NCI-H2227 (cell line): ENCODE results near the gene FAM216B.
"Not testable (repeated sequence)": the region's sequence is repeated elsewhere in the genome, so short reads cannot be mapped to it uniquely, and the experiment has no call there.

Experiments used
- DNase-seq: peaks from one replicate; lab custom pipeline; 2025; ENCODE audit not compliant: unreplicated experiment; lab: John Stamatoyannopoulos, UW

The FAM216B gene

DNA sequence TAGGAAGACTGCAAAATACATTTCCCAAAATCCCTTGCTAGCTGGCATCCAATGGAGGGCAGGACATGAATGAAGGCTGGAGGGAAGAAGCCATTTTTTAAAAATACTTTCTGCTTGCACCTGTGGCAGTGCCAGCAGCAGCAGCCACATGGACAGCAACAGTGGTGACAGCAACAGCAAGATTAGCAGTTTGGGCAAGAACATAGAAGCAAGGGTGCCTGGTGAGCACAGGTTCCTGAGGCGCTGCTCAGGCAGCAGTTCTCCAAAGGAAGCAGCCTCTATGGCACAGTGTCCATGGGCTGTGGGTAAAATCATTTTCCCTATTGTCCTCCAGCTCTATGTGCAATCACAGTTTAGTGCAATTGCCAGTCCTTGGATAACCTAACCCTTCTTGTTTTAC, 1.3 kb upstream of the FAM216B start:
- no peak for DNase-seq

DNA sequence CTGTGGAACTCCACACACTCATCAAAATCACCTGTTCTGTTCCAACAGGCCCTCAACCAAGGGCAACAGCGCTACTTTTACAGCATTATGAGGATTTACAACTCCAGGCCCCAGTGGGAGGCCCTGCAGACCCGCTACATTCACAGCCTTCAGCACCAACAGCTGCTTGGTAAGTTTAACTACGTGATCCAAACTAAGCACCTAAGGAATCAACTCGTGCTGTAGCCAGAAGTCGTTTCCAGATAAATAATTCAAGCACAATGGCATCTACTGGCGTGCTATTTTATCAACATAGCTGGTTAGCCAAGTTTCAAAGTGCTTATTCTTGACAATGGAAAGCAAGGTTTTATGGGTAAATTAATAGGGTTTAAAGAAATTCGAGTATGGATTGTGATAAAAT, 5.3 kb downstream of the FAM216B start:
- no peak for DNase-seq

GRCh38 chr13:42788601-42789000, 7.2 kb downstream of the FAM216B start:
- no peak for DNase-seq

DNA sequence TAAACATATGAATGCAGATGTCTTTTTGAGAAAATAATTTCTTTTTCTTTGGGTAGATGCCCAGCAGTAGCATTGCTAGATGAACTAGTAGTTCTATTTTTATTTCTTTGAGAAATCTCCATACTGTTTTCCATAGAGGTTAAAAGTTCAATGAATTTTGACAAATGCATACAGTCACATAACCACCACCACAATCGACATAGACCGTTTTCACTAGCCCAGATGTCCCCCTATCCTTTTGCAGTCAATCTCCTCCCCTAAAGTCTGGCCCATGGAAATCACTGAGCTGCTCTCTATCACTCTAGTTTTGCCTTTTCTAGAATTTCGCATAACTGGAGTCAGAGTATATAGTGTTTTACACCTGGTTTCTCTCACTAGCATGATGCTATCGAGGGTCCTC, 10.8 kb downstream of the FAM216B start:
- no peak for DNase-seq

DNA sequence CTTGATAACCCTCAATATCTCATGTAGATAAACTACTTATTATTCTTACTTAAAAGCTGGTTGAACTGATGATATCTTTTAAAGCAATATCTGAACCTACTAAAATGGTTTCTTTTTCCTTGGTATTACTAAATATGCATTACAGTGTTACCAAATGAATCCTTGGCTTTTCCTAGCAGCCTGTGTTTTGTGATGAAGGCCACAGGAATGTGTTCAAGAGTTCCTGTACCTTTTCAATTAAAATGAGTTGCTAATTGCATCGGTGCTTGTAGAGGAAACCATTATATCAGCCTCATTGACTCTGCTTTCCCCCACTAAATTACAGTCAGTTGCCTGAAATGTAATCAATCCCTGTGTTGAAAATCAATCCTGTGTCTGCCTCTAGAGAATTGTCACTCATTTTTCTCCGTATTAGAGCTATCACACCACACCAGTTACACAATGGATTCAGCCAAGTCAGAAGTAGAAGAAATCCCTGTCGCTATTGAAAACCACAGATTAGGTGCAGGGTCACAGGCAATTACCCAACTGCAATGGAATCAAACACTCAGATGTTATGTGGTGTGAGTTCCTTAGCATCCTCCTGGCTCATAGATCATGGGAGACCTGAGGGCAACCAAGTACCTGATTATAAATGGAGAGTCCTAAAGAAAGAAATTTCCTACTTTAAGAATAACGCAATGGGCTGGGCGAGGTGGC, 13.3 kb downstream of the FAM216B start:
- DNase-seq: no peak

GRCh38 chr13:42795666-42796065, 14.3 kb downstream of the FAM216B start:
- DNase-seq: no peak

- DNase-seq: no peak
Observed at GRCh38 chr13:42796747-42797356, 15.5 kb downstream of the FAM216B start.

GRCh38 chr13:42798118-42798517, 16.7 kb downstream of the FAM216B start:
- no peak for DNase-seq

- DNase-seq: no peak
Observed at GRCh38 chr13:42800109-42800643, 18.8 kb downstream of the FAM216B start.

DNA sequence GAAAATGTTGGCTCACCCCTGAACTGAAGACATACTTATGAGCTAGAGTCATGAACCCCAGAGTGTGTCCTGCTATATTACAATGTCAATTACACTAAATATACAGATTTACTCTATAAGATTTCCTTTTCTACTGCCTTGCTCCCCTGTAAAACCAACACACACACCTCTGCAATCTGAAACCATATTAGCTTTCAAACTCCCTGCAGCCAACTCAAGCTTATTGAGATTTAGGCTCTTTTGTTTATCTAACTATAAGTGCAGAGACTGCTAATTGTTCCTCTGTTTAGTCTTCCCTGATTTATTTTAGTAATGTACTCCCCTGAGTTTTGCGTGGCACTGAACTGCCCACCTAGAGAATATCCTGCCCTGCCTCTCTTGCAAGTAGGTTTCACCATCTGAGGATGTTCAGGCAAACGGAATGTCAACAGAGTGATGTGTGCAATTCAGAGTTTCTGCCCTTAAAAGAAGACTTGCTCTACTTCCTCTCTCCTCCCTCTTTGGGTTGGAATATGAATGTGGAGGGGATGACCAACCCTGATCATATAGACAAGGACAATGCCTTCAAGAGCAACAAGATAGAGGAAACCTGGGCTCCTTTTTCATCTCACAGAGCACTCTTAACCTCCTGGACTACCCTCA, 22.3 kb downstream of the FAM216B start:
- DNase-seq: no peak

- DNase-seq: no peak
Observed at GRCh38 chr13:42804244-42804874, 23.0 kb downstream of the FAM216B start.

DNA sequence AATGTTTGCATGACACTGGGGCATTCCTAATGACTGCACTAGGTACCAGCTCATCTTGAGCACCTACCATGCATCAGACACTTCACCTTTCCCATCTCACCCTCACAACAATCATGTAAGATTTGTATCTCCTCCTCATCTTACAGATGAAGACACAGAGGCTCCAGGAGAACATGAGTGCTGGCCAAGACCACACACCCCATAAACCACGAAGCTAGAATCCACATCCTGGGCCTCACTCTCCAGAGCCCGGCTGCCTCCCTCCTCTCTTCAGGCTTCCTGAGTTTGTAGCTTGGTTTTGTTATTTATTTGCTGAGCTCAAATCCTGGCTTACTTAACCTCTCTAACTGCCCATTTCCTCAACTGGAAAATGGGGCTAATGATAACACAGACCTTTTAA, 25.9 kb downstream of the FAM216B start:
- DNase-seq: no peak

DNA sequence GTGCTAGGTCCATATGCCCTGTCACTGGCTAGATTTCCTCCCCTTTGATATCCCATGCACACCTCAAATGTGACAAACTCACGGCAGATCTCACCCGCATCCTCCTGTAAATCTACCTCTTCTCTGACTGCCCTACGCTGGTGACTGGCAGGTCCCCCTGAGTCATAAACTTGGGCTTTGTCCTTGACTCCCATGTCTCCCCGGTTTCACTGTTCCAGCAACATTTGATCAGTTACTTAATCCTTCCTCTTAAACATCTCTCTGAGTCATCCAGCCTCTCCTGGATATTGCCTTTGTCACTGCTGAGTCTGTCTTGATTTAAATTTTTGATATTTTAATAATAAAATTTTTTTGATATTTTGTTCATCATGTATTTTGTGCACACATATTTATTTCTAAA, 26.5 kb downstream of the FAM216B start:
- no peak for DNase-seq

DNA sequence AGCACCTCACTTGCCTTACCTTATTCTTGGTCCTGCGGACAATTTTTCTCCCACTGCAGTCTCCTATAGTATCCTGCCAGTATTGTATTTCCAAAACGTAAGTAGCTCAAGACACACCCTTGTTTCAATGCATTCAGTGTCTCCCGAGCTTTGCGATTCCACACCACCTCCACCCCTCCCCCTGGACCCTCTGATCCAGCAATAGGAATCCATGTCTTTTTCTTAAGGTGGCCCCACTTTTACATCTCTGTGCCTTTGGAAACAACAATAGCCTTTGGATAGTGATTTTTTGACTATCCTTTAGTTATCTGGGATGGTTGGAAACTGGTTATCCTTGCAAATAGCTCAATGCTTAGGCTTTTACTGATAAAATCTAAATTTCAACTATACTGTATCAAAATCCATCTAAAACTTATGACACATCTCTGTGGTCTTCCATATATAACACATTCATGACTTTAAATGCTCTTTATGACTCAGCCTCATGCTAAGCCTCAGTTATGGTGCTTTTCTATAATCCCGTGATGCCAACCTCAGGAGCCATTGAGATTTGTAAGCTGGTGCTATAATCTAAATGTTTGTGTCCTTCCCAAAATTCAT, 27.1 kb downstream of the FAM216B start:
- DNase-seq: no peak

DNA sequence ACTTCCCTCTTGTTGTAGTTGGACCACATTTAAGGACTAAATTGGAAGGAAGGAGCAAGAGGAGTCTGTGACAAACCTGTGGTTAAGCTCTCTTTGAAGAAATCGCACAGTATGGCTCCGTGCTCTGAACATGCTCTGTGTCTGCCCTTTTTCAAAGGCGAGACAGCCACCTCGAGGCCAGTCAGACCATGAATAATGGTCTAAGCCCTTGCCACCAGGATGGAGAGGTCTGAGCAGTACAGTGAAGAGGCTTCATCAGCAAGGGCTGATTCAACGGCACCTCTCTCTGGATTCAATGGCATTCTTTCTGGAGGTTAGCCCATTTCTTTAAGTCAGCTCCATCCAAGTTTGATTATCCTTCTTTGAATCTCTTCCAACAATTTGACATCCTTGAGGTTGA, 30.9 kb downstream of the FAM216B start:
- DNase-seq: no peak

- DNase-seq: no peak
Observed at GRCh38 chr13:42814868-42815267, 33.5 kb downstream of the FAM216B start.

DNA sequence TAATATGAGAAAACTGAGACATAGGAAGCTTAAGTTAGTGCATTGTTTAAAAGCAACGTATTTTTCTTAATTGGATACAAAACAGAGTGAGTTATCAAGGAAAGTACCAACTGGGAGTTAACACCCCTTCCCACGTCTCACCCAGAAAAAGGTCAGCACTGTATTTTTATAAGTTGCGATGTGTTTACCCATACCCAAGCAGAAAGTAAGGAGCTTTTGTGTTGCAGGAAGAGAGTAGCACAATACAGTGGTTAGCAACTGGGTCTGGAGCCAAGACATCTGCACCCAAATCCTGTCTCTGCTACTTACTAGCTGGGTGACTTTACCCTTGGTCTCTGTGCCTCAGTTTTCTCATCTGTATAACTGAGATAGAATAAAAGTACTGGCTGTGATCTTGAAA, 34.3 kb downstream of the FAM216B start:
- DNase-seq: no peak

DNA sequence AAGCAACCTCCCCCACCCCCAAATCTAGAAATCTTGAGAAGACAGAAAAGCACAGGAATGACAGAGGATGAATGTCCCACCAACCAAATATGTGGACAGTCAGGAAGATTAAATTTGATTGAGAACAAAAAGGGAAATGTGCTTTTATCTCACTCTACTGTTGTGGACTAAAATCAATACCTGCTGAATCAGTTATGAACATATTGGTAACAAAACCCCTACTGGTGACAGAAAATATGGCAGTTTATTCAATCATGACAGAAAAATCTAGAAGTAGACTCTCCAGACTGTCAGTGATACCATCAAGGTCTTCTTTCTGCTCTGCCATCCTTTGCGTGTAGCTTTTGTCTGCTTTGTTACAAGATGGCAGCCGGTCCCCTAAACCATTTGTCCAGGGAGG, 35.2 kb downstream of the FAM216B start:
- DNase-seq: no peak

DNA sequence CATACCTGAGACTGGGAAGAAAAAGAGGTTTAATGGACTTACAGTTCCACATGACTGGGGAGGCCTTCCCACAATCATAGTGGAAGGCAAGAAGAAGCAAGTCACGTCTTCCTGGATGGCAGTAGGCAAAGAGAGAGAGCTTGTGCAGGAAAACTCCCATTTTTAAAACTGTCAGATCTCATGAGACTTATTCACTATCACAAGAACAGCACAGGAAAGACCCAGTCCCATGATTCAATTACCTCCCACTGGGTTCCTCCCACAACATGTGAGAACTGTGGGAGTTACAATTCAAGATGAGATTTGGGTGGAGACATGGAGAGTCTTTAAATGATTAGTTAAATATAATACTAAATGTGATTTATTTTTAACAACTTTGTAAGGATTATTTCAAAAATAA, 38.3 kb downstream of the FAM216B start:
- DNase-seq: not testable (repeated sequence)

- no peak for DNase-seq
Observed at GRCh38 chr13:42820451-42820850, 39.1 kb downstream of the FAM216B start.

GRCh38 chr13:42821437-42821836, 40.1 kb downstream of the FAM216B start:
- no peak for DNase-seq
